GM10248 (cell line): ENCODE data around the gene ZCCHC24.

ENCODE experiments used
- CTCF ChIA-PET: fragments of 300-600 bp; sonication (Branson Sonifier 250); formaldehyde crosslinking; extraction: SDS; loops from one replicate; lab custom pipeline; 2021; ENCODE audit warnings: antibody characterized with exemption; lab: Yijun Ruan, JAX
- POLR2A ChIA-PET: fragments of 350-650 bp; sonication (Branson Sonifier 250); formaldehyde crosslinking; extraction: SDS; loops from one replicate; lab custom pipeline; 2020; ENCODE audit warnings: antibody characterized with exemption; lab: Yijun Ruan, JAX
- DNase-seq: peaks from one replicate; pipeline ENCODE4 v3.0.0; 2012; ENCODE audit errors: extremely low spot score
- CTCF ChIP-seq: IDR thresholded peaks from 2 replicates; pipeline ENCODE4 v1.5.1; 2012; ENCODE audit warnings: mild to moderate bottlenecking, low read depth; ENCODE audit errors: extremely low read depth, missing control alignments, control extremely low read depth

Gene ZCCHC24

GRCh38 chr10:79382491-79382941 is 62.9 kb downstream of the ZCCHC24 start:
- CTCF ChIA-PET, result interaction anchor here (1.0 to 2.5 kb wide), 3 partner anchors 8 to 36 kb away, joined by 3 to 20 read pairs (median 3); no protein-coding TSS in a partner anchor

GRCh38 chr10:79381804-79382221 is 63.6 kb downstream of the ZCCHC24 start:
- peak; percentile 10 for DNase-seq
- CTCF ChIA-PET, result interaction anchor here (2.5 kb wide), 1 partner anchor 7 kb away, joined by 20 read pairs; no protein-coding TSS in a partner anchor
- TF ChIP-seq CTCF, result no peak
- POLR2A ChIA-PET, result no interaction called here

More at GRCh38 chr10:79382491-79382941, 62.9 kb downstream of the ZCCHC24 start:
- no peak for DNase-seq
- POLR2A ChIA-PET, result no interaction called here
- TF ChIP-seq CTCF, result no peak

GRCh38 chr10:79380946-79381721 is 64.3 kb downstream of the ZCCHC24 start:
- TF ChIP-seq CTCF, result no peak
- ChIA-PET CTCF (interaction anchor here (1.7 kb wide), 1 partner anchor 20 kb away, joined by 9 read pairs; no protein-coding TSS in a partner anchor), POLR2A (no interaction called here)
- DNase-seq, result peak; percentile 13

GRCh38 chr10:79380125-79380945 is 65.1 kb downstream of the ZCCHC24 start:
- ChIA-PET CTCF (interaction anchor here (1.4 to 1.7 kb wide), 2 partner anchors 8 to 21 kb away, joined by 6 to 9 read pairs; no protein-coding TSS in a partner anchor), POLR2A (no interaction called here)
- DNase-seq, result no peak
- no peak for TF ChIP-seq CTCF

- DNase-seq, result peak; percentile 12
- ChIA-PET POLR2A (no interaction called here), CTCF (interaction anchor here (1.4 to 1.7 kb wide), 2 partner anchors 9 to 21 kb away, joined by 6 to 9 read pairs; no protein-coding TSS in a partner anchor)
- no peak for TF ChIP-seq CTCF
Observed at GRCh38 chr10:79379512-79380124, 65.8 kb downstream of the ZCCHC24 start.
